GM06990 (cell line): ENCODE results near the gene RPTOR.

Source experiments
- DNase-seq: peaks from one replicate; pipeline ENCODE4 v3.0.0-alpha.2; 2011; ENCODE audit not compliant: insufficient read length; ENCODE audit errors: extremely low read depth
- H3K27me3 ChIP-seq: replicated peaks from 2 replicates; pipeline ENCODE4 v1.6.0; 2011; ENCODE audit warnings: low read length; ENCODE audit not compliant: control insufficient read depth, insufficient read depth
- H3K36me3 ChIP-seq: 2 replicates; pipeline ENCODE4 v1.5.1; 2011; ENCODE audit warnings: low read length; ENCODE audit not compliant: control insufficient read depth, insufficient read depth
- H3K4me3 ChIP-seq: replicated peaks from 2 replicates; pipeline ENCODE4 v1.5.1; 2011; ENCODE audit warnings: low read depth, mild to moderate bottlenecking, control low read depth, low read length
- TF ChIP-seq, protein P1 (sequence below): IDR thresholded peaks from 2 replicates; pipeline ENCODE4 v1.5.1; 2011; ENCODE audit warnings: low read length, control low read depth, mild to moderate bottlenecking, inconsistent platforms; ENCODE audit not compliant: insufficient read depth, poor library complexity, severe bottlenecking

Gene RPTOR

GRCh38 chr17:80770881-80771611 lies 226.4 kb downstream of the RPTOR start:
- Histone ChIP-seq H3K27me3 (no peaks in the 10 kb centered on the region), H3K36me3 (no peaks in the 10 kb centered on the region), H3K4me3 (no peak overlapping the region)
- DNase-seq = no peak
- TF ChIP-seq, protein P1, sequence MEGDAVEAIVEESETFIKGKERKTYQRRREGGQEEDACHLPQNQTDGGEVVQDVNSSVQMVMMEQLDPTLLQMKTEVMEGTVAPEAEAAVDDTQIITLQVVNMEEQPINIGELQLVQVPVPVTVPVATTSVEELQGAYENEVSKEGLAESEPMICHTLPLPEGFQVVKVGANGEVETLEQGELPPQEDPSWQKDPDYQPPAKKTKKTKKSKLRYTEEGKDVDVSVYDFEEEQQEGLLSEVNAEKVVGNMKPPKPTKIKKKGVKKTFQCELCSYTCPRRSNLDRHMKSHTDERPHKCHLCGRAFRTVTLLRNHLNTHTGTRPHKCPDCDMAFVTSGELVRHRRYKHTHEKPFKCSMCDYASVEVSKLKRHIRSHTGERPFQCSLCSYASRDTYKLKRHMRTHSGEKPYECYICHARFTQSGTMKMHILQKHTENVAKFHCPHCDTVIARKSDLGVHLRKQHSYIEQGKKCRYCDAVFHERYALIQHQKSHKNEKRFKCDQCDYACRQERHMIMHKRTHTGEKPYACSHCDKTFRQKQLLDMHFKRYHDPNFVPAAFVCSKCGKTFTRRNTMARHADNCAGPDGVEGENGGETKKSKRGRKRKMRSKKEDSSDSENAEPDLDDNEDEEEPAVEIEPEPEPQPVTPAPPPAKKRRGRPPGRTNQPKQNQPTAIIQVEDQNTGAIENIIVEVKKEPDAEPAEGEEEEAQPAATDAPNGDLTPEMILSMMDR = no peak

- TF ChIP-seq, protein P1 = no peak
- Histone ChIP-seq H3K27me3 (no peaks in the 10 kb centered on the region), H3K36me3 (no peaks in the 10 kb centered on the region), H3K4me3 (no peak overlapping the region)
- DNase-seq = no peak
Observed at GRCh38 chr17:80771612-80772005, 227.0 kb downstream of the RPTOR start.

DNA sequence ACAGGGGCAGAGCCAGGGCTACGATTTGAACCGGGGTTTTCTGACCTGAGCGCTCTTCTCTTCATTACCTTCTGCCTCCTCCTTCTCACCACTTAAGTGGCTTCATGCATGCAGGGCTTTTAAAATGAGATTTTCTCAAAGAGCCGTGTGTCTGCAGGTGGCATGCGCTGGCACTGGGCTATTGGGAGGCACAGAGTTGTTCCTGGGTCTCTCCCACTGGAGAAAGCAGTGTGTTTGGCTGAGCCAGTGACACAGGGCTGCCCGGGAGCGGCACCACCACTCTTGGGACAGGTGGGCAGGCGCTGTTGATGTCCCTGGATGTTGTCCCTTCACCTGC lies 228.2 kb downstream of the RPTOR start:
- DNase-seq = no peak
- no peaks in the 10 kb centered on the region for H3K27me3 ChIP-seq
- TF ChIP-seq, protein P1 = no peak
- H3K4me3 ChIP-seq = no peak overlapping the region
- no peaks in the 10 kb centered on the region for H3K36me3 ChIP-seq

- no peak for DNase-seq
- no peak overlapping the region for H3K4me3 ChIP-seq
- no peaks in the 10 kb centered on the region for H3K27me3 ChIP-seq
- H3K36me3 ChIP-seq = no peaks in the 10 kb centered on the region
- TF ChIP-seq, protein P1 = no peak
Observed at GRCh38 chr17:80773243-80773991, 228.8 kb downstream of the RPTOR start.

DNA sequence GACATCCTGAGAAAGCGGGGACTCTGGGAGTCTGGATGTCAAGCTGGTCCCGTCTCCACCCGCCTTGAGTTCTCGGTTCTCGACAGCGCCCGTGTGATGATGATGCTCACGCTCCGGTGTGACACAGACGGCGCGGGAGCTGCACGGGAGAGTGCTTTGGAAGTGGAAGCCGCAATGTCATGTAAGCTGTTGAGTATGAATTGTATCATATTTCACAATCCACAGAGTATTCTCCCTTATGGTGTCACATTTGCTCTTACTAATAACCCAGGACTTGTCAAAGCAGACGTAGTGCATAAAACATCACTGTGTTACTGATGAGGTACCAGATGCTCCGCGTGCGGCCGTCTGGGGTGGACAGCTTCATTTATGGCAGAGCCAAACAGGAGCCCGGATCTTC lies 229.5 kb downstream of the RPTOR start:
- H3K4me3 ChIP-seq = no peak overlapping the region
- no peak for DNase-seq
- no peaks in the 10 kb centered on the region; the same call in 1 of the 2 replicates for H3K36me3 ChIP-seq
- TF ChIP-seq, protein P1 = no peak
- no peaks in the 10 kb centered on the region for H3K27me3 ChIP-seq
